ENCODE measurements around the gene WWOX.
"Not testable (repeated sequence)": the region's sequence is repeated elsewhere in the genome, so short reads cannot be mapped to it uniquely, and the experiment has no call there.

WWOX gene

DNA sequence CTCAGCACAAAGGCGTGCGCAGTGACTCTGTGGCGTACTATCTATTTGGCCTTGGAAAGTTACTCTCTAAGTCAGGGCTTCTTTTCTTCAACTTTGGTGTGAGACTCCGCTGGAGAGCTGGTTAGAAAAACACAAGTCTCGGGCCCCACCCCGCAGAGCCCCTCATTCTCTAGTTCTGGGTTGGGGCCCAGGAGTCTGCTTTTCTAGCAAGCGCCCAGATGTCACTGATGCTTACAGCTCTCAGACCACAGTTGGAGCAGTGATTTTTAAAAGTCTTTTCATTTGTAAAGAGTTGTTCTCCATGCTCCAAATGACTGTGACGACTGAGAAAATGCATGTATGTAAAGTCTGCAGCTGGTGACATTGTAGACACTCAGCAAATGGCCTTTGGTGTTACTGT lies 582.3 kb downstream of the WWOX start:
- no peak overlapping the region for H3K4me3 ChIP-seq (ENCODE audit: low read length)
- TF ChIP-seq, protein P1, sequence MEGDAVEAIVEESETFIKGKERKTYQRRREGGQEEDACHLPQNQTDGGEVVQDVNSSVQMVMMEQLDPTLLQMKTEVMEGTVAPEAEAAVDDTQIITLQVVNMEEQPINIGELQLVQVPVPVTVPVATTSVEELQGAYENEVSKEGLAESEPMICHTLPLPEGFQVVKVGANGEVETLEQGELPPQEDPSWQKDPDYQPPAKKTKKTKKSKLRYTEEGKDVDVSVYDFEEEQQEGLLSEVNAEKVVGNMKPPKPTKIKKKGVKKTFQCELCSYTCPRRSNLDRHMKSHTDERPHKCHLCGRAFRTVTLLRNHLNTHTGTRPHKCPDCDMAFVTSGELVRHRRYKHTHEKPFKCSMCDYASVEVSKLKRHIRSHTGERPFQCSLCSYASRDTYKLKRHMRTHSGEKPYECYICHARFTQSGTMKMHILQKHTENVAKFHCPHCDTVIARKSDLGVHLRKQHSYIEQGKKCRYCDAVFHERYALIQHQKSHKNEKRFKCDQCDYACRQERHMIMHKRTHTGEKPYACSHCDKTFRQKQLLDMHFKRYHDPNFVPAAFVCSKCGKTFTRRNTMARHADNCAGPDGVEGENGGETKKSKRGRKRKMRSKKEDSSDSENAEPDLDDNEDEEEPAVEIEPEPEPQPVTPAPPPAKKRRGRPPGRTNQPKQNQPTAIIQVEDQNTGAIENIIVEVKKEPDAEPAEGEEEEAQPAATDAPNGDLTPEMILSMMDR (IDR thresholded peaks at IDR 0.05; ENCODE audit: insufficient read depth, low read depth, low read length, missing control alignments): no peak
- DNase-seq (ENCODE audit: low read depth): no peak

DNA sequence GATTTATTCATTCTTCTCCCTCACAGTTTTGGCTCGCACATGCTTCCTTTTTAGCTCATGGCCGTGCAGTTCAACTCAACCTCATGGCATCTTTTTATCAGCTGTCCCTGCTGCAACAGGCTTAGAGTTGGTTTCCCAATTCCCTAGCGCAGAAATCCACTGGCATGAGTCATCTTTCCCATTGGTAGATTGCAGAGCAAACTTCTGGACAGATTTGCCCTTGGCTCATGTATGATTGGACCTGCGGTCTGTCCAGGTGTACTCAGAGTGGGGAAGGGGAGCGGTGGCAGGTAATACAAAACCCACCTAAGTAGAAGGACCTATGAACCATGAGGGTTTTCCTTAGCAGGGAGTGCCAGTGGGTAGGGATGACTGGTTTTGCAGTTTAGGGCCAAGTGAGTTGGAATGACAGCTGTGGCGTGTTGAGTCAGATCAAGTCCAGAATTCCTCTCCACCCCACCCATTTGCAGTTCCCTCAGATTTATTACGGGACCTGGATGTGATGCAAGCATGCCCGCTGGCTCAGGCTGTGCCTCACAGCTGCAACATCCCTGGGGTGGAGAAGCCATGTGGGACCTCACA lies 584.7 kb downstream of the WWOX start:
- TF ChIP-seq, protein P1 (IDR thresholded peaks at IDR 0.05; ENCODE audit: insufficient read depth, low read depth, low read length, missing control alignments): no peak
- DNase-seq (ENCODE audit: low read depth): peak; percentile 98
- no peak overlapping the region for H3K4me3 ChIP-seq (ENCODE audit: low read length)

DNA sequence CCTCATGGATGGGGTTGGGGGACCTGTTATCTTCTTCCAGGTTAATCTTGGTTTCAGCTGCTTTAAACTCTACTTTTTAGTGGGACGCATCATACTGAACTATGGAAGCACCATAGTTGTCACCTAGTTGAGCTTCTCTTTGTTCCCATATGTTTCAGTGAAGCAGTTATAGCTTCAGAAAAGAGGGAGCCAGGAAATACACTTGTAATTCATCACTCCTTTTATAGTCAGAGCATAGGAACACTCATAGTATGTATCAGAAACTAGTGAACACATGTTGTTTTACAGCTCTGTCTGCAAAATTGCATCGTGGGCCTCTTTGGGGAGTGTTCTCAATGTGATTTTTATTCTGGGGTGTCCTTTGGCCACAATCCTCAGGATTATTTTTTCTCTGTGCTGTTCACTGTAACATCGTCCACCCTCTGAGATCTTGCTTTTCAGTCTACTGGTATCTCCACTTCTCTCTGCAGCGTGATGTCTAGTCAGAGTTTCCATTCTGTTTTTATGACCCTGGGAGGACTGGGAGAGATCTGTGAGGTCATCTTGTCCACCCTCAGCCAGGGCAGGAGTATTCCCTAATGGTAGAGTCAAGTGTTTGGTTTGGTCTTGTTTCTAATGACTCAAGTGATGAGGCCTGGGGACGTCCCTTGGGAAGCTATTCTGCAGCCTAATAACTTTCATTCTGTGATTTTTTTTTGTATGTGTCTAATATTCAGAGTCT lies 585.4 kb downstream of the WWOX start:
- TF ChIP-seq, protein P1 (IDR thresholded peaks at IDR 0.05; ENCODE audit: insufficient read depth, low read depth, low read length, missing control alignments): no peak
- DNase-seq (ENCODE audit: low read depth): peak; percentile 37
- H3K4me3 ChIP-seq (ENCODE audit: low read length): no peak overlapping the region

DNA sequence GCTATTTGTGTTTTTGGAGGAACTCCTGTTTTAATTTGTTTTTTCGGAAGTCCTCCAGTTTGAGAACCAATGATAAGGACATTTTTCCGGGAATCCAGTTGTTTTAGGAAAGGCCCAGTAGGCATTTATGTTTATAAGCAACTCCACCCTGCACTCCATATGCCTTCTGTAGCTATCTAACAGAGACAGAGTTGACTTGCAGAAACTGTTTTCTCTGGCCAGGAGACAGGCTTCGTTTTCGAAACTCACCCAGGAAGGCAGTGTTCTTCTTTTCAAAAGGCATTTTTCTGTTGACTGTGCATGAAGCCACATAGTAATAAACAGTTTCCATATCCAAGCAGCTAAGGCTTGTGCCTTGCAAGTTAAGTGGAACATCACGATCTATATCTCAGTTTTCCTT lies 587.1 kb downstream of the WWOX start:
- no peak overlapping the region for H3K4me3 ChIP-seq (ENCODE audit: low read length)
- no peak for DNase-seq (ENCODE audit: low read depth)
- TF ChIP-seq, protein P1 (IDR thresholded peaks at IDR 0.05; ENCODE audit: insufficient read depth, low read depth, low read length, missing control alignments): no peak

DNA sequence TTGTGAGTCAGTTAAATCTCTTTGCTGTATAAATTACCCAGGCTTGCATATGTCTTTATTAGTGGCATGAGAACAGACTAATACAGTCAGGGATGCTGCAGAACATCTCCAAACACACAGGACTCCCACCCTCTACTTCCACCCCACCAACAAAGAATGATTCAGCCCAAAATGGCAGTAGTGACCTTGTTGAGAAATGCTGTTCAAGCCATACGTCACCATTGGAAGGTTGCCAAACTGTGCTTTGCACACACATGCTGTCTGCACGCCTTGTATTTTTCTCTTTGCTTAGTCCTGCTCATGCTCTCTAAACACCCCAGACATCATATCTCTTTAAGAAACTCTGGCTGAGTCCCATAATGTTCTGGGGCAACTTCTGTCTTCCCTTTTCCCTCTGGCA lies 589.6 kb downstream of the WWOX start:
- DNase-seq (ENCODE audit: low read depth): peak; percentile 10
- TF ChIP-seq, protein P1 (IDR thresholded peaks at IDR 0.05; ENCODE audit: insufficient read depth, low read depth, low read length, missing control alignments): no peak

DNA sequence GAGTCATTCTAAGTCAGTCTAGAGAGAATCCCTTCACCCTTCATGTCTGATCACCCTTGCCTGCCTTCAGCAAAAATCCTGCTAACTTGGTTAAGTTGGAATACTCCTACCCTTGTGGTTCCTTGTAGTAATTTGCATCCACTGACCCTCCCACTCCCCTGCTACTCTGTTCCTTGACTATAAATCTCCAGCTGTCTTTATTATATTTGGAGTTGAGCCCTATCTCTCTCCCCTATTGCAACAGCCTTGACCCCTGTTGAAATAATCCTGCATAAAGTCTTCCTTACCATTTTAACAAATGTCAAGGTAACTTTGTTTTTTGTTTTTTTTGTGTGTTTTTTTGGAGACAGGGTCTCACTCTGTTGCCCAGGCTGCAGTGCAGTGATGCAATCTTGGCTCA lies 590.1 kb downstream of the WWOX start:
- DNase-seq (ENCODE audit: low read depth): no peak
- no peak overlapping the region for H3K4me3 ChIP-seq (ENCODE audit: low read length)
- TF ChIP-seq, protein P1 (IDR thresholded peaks at IDR 0.05; ENCODE audit: insufficient read depth, low read depth, low read length, missing control alignments): no peak

More for the DNA sequence above, 589.6 kb downstream of the WWOX start:
- no peak overlapping the region for H3K4me3 ChIP-seq (ENCODE audit: low read length)

DNA sequence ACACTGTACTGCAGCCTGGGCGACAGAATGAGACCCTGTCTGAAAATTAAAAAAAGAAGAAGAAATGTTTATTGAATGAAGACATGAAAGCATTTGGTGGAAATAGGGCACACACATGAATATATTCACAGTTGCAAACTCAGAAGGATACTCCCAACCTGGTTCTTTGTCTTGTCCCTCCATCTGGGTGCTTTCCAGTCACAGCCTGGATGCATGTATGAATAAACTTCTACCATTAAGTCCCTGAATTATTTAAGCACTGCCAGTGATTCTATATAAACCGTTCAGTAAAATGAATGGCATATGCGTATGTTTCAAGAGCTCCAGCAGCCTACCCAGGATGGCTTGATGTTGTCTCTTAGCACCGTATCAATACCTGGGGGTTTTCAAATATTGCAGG lies 591.1 kb downstream of the WWOX start:
- TF ChIP-seq, protein P1 (IDR thresholded peaks at IDR 0.05; ENCODE audit: insufficient read depth, low read depth, low read length, missing control alignments): no peak
- no peak overlapping the region for H3K4me3 ChIP-seq (ENCODE audit: low read length)
- no peak for DNase-seq (ENCODE audit: low read depth)

DNA sequence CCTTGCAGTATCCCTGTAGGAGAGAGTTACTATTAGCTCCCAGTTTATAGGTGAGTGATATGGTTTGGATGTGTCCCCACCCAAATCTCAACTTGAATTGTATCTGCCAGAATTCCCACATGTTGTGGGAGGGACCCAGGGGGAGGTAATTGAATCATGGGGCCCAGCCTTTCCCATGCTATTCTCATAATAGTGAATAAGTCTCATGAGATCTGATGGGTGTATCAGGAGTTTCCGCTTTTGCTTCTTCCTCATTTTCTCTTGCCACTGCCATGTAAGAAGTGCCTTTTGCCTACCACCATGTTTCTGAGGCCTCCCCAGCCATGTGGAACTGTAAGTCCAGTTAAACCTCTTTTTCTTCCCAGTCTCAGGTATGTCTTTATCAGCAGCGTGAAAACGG lies 592.3 kb downstream of the WWOX start:
- not testable (repeated sequence) for DNase-seq (ENCODE audit: low read depth); H3K4me3 ChIP-seq (ENCODE audit: low read length)

All from epithelial cell of esophagus (primary cell).